SH-SY5Y (cell line): ENCODE measurements around the gene MPP2.

ENCODE experiments used
- GATA2 ChIP-seq: IDR thresholded peaks from 2 replicates; pipeline ENCODE4 v1.6.1; 2011; ENCODE audit warnings: mild to moderate bottlenecking, low read depth, low read length
- GATA3 ChIP-seq: IDR thresholded peaks from 2 replicates; pipeline ENCODE4 v1.6.1; 2011; ENCODE audit warnings: low read depth, mild to moderate bottlenecking, low read length, moderate library complexity

GRCh38 chr17:43915559-43915958, 8.2 kb upstream of the MPP2 start:
- TF ChIP-seq GATA2, result no peak
- no peak for TF ChIP-seq GATA3
